Ovary (tissue), 9 donors: ENCODE results near the gene KDM2A. TPM values are rescaled to one million over a fixed set of nuclear protein-coding genes. Genes with fewer than 3 reads are reported as not detected.

Experiments
- DNase-seq, 5 donors: peaks; one replicate each; pipeline ENCODE4 v3.0.0-alpha.2; 2019 to 2020
- H3K27ac ChIP-seq, 2 donors: fragments of 200-600 bp; one replicate each; pipeline versions ENCODE4 v1.5.1 to v1.8.0; 2019 to 2022
- H3K27me3 ChIP-seq: fragments of 200-600 bp; one replicate; pipeline ENCODE4 v1.8.0; 2022
- H3K36me3 ChIP-seq: fragments of 200-600 bp; sonication (generic); one replicate; pipeline ENCODE4 v1.5.1; 2019
- H3K4me1 ChIP-seq: one replicate; pipeline ENCODE4 v1.8.1; 2013; ENCODE audit warnings: mild to moderate bottlenecking, moderate library complexity; ENCODE audit not compliant: insufficient read depth
- H3K4me3 ChIP-seq: fragments of 200-600 bp; sonication (generic); one replicate; pipeline ENCODE4 v1.5.1; 2017
- H3K9me3 ChIP-seq, 2 donors: fragments of 200-600 bp in 1 of 2; sonication (generic) in 1 of 2; one replicate each; pipeline versions ENCODE4 v1.5.1 to v1.8.1; 2013 to 2019; ENCODE audit warnings: mild to moderate bottlenecking in 1 of 2, moderate library complexity in 1 of 2
- EP300 ChIP-seq: sonication (generic); formaldehyde crosslinking; IDR thresholded peaks from one replicate; pipeline ENCODE4 v1.6.1; 2017; ENCODE audit warnings: antibody characterized with exemption
- POLR2A ChIP-seq: fragments of 450-650 bp; IDR thresholded peaks from one replicate; pipeline ENCODE4 v1.6.1; 2017; ENCODE audit warnings: antibody characterized with exemption, mild to moderate bottlenecking, moderate library complexity
- WGBS, 3 donors: extraction: QIAGEN DNeasy Blood & Tissue Kit in 1 of 3; methylation state at CpG; one replicate each; pipeline versions ENCODE4 v1.1.5 to v1.1.7; 2013 to 2017; 5-methylcytosine and 5-hydroxymethylcytosine counted together
- intact Hi-C, 4 donors: fragments of 100-400 bp; cut with DNase I; formaldehyde crosslinking; loops; one replicate each; pipeline versions ENCODE4 v1.11.0 to v1.15.1; 2022 to 2023
- polyA plus RNA-seq, 2 donors: library from polyadenylated mRNA; stranded (reverse); fragments of 200-250 nt in 1 of 2; fragments of 350-450 nt in 1 of 2; fragmentation: Illumina TruSeq in 1 of 2; extraction: RNeasy Lipid Tissue Mini Kit (QIAGEN cat#74804) in 1 of 2; gene quantifications; one replicate each; pipeline ENCODE4 v1.2.3, GENCODE V29; 2013 to 2014
- total RNA-seq, 7 donors: library from RNA; depleted of rRNA in 2 of 7; stranded (reverse); fragments of >200 nt in 2 of 7; fragmentation: NEBNext Ultra II Directional in 3 of 7; extraction: Animal tissue kit (Norgen Biotek cat#: 25700) in 3 of 7; gene quantifications; one replicate each; pipeline versions ENCODE4 v1.1.0 to v1.2.4, GENCODE V29; 2016 to 2023
- TF ChIP-seq, protein P1 (sequence below), 3 donors: fragments of 450-650 bp in 2 of 3; fragments of 200-600 bp in 1 of 3; IDR thresholded peaks; one replicate each; pipeline versions ENCODE4 v1.5.1 to v1.8.0; 2016 to 2022; ENCODE audit warnings: antibody characterized with exemption in 3 of 3, mild to moderate bottlenecking in 1 of 3
- donor health status: DM: no; HTN: no; CAD: no; lungs with moderate emphysema.
- donor health status: DM: no; HTN: no; CAD: no.
- donor health status: Bipolar disorder and iron deficiency.
- donor health status: DM: yes; HTN: yes; CAD: no.
- donor health status: DM: no; HTN: no; CAD: no.
- donor health status: DM: yes; HTN: yes; CAD: no.

The KDM2A gene
- total and polyA plus RNA-seq, 9 donors, result 33.5 to 76.9 (median 53.0) TPM

DNA sequence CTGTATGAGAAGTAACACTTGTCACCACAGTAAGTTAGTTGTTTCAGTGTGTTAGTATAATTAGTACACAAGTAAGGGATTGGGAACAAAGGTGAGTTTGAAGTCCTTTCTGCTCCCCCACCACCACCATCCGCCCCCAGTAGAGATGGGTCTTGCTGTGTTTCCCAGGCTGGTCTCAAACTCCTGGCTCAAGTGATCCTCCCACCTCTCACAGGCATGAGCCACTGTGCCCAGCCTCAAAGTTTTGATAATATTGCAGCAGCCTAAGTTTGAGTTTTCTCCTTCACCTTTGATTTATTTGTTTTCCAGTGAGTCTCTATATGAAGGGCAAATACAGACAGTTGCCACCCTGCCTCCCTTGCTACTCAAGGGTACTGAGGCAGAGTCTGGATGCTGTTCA, 123.5 kb downstream of the KDM2A start:
- peaks cover 10% of the 10 kb centered on the region for H3K4me1 ChIP-seq
- H3K9me3 ChIP-seq, result no peaks in the 10 kb centered on the region
- H3K27ac ChIP-seq, result no peak overlapping the region
- DNase-seq, result no peak
- TF ChIP-seq, protein P1, sequence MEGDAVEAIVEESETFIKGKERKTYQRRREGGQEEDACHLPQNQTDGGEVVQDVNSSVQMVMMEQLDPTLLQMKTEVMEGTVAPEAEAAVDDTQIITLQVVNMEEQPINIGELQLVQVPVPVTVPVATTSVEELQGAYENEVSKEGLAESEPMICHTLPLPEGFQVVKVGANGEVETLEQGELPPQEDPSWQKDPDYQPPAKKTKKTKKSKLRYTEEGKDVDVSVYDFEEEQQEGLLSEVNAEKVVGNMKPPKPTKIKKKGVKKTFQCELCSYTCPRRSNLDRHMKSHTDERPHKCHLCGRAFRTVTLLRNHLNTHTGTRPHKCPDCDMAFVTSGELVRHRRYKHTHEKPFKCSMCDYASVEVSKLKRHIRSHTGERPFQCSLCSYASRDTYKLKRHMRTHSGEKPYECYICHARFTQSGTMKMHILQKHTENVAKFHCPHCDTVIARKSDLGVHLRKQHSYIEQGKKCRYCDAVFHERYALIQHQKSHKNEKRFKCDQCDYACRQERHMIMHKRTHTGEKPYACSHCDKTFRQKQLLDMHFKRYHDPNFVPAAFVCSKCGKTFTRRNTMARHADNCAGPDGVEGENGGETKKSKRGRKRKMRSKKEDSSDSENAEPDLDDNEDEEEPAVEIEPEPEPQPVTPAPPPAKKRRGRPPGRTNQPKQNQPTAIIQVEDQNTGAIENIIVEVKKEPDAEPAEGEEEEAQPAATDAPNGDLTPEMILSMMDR (IDR thresholded peaks at IDR 0.05), result no peak
- TF ChIP-seq EP300 (no peak), POLR2A (no peak)
- no peaks in the 10 kb centered on the region for H3K36me3 ChIP-seq
- WGBS, 3 donors, result 85 to 92% (median 86%) methylated on average over 1 of the region's 1 CpG
- H3K27me3 ChIP-seq, result no peaks in the 10 kb centered on the region
- no peak overlapping the region for H3K4me3 ChIP-seq
- intact Hi-C loops, result no loop called here

DNA sequence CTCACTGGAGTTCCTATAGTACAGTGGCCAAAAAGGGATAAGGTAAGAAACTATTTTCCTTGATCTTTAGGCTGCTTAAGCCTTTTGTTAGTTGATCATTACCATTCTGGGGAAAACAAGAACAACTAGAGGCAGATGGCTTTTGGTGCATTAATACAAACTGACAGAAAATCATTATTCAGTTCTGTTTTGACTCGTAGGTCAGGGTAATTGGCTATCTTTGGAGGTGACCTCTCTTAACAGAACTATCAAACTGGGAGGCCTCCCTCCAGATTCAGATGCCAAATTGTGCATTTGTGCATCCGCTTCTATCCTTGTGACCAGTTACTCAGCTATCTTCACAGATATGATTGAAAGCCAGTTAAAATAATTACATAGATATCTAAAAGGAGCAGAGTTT, 124.0 kb downstream of the KDM2A start:
- H3K4me3 ChIP-seq, result no peak overlapping the region
- DNase-seq, result no peak
- H3K4me1 ChIP-seq, result peaks cover 10% of the 10 kb centered on the region
- no peaks in the 10 kb centered on the region for H3K27me3 ChIP-seq
- TF ChIP-seq EP300 (no peak), POLR2A (no peak)
- TF ChIP-seq, protein P1 (IDR thresholded peaks at IDR 0.05), result no peak
- no peak overlapping the region for H3K27ac ChIP-seq
- no peaks in the 10 kb centered on the region for H3K9me3 ChIP-seq
- no peaks in the 10 kb centered on the region for H3K36me3 ChIP-seq
- 81 to 89% (median 88%) methylated on average over 2 of the region's 2 CpGs for WGBS, 3 donors
- intact Hi-C loops, result no loop called here

DNA sequence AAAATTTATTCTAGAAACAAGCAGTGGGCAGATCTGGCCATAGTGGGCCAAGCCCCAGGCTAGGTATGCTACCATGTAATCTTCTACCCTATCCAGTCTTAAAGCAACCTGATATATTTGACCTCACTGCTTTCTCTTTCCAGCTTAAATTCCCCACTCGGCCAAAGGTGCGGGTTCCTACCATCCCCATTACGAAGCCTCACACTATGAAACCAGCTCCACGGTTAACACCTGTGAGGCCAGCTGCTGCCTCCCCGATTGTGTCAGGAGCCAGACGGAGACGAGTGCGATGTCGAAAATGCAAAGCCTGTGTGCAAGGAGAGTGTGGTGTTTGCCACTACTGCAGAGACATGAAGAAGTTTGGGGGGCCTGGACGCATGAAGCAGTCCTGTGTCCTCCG, 126.0 kb downstream of the KDM2A start:
- TF ChIP-seq, protein P1 (IDR thresholded peaks at IDR 0.05), result no peak
- TF ChIP-seq EP300, result no peak
- no peak for TF ChIP-seq POLR2A
- no peaks in the 10 kb centered on the region for H3K9me3 ChIP-seq
- no peaks in the 10 kb centered on the region for H3K27me3 ChIP-seq
- no peak overlapping the region for H3K4me3 ChIP-seq
- H3K36me3 ChIP-seq, result no peaks in the 10 kb centered on the region
- 91 to 93% (median 93%) methylated on average over 11 of the region's 11 CpGs for WGBS, 3 donors
- H3K27ac ChIP-seq, result no peak overlapping the region
- peaks cover 3% of the 10 kb centered on the region for H3K4me1 ChIP-seq
- intact Hi-C loops, result no loop called here
- DNase-seq, result no peak

DNA sequence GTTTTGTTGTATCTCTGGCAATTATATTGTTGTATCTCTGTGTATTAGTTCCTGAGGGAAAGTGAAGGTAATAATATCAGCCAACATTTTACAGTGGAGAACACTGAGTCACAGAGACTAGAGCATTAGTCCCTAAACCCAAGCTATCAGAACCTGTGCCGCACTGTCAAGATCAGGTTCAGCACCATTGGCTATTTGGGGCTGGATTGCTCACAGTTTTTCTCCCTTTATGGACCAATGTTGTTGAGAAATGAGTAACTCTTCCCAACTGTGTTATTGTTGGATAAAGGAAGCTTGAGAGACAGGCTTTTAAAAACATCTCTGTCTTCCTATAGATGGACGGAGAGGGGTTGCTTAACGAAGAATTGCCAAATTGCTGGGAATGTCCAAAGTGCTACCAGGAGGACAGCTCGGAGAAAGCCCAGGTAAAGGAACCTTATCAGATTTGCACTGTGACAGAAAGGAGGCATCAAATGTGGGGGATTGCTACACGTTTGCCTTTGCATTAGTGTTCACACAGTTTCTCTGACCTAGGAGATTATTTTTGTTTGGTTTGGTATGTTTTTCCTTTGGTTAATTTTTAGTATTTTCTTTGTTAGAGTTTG, 129.0 kb downstream of the KDM2A start:
- TF ChIP-seq, protein P1 (IDR thresholded peaks at IDR 0.05), result no peak
- TF ChIP-seq EP300, result no peak
- no peak for TF ChIP-seq POLR2A
- no peaks in the 10 kb centered on the region for H3K27me3 ChIP-seq
- DNase-seq, result no peak
- 90 to 91% (median 91%) methylated on average over 5 of the region's 5 CpGs for WGBS, 3 donors
- intact Hi-C loops, result no loop called here
- H3K4me1 ChIP-seq, result no peaks in the 10 kb centered on the region
- no peak overlapping the region for H3K4me3 ChIP-seq
- no peaks in the 10 kb centered on the region for H3K36me3 ChIP-seq
- no peaks in the 10 kb centered on the region for H3K9me3 ChIP-seq
- H3K27ac ChIP-seq, result no peak overlapping the region
